ENCODE measurements around the gene EGR1.

EGR1 gene

DNA sequence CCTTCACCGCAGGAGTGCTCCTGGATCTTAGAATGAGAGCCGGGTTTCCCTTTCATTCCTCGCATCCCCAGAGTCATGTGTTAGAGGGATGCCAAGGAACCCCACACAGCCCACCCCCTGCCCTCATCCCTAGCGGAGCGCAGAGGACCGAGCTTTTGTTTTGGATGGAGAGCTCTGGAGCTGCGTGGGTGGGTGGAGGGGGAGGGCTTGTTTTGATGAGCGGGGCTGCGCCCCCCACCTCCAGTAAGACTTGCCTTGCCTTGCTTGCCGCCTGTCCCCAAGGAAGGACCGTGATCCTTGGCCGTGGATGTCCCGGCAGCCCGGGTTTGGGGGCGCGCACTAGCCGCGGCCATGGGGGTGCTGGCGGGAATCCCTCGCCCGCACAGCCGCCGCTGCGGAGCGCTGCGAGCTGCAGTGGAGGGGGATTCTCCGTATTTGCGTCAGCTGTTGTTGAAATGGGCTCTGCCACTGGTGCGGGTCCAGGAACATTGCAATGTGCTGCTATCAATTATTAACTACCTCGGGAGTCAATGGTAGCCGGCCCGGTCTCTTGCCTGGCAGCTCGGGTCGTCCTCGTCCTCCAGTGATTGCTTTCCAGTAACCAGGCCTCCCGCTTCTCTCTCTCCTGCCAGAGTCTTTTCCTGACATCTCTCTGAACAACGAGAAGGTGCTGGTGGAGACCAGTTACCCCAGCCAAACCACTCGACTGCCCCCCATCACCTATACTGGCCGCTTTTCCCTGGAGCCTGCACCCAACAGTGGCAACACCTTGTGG is 1.0 kb downstream of the EGR1 start:
- peak; percentile 38 to 71 for DNase-seq (ENCODE audit: low read depth in 2 of 2)
- H3K4me3 ChIP-seq (replicated peaks in 1 of 2; ENCODE audit: low read depth in 2 of 2, low read length in 2 of 2), result peak overlapping the region; percentile 76 to 82
- TF ChIP-seq, protein P1, sequence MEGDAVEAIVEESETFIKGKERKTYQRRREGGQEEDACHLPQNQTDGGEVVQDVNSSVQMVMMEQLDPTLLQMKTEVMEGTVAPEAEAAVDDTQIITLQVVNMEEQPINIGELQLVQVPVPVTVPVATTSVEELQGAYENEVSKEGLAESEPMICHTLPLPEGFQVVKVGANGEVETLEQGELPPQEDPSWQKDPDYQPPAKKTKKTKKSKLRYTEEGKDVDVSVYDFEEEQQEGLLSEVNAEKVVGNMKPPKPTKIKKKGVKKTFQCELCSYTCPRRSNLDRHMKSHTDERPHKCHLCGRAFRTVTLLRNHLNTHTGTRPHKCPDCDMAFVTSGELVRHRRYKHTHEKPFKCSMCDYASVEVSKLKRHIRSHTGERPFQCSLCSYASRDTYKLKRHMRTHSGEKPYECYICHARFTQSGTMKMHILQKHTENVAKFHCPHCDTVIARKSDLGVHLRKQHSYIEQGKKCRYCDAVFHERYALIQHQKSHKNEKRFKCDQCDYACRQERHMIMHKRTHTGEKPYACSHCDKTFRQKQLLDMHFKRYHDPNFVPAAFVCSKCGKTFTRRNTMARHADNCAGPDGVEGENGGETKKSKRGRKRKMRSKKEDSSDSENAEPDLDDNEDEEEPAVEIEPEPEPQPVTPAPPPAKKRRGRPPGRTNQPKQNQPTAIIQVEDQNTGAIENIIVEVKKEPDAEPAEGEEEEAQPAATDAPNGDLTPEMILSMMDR (IDR thresholded peaks at IDR 0.05; ENCODE audit: low read depth, low read length), result no peak

DNA sequence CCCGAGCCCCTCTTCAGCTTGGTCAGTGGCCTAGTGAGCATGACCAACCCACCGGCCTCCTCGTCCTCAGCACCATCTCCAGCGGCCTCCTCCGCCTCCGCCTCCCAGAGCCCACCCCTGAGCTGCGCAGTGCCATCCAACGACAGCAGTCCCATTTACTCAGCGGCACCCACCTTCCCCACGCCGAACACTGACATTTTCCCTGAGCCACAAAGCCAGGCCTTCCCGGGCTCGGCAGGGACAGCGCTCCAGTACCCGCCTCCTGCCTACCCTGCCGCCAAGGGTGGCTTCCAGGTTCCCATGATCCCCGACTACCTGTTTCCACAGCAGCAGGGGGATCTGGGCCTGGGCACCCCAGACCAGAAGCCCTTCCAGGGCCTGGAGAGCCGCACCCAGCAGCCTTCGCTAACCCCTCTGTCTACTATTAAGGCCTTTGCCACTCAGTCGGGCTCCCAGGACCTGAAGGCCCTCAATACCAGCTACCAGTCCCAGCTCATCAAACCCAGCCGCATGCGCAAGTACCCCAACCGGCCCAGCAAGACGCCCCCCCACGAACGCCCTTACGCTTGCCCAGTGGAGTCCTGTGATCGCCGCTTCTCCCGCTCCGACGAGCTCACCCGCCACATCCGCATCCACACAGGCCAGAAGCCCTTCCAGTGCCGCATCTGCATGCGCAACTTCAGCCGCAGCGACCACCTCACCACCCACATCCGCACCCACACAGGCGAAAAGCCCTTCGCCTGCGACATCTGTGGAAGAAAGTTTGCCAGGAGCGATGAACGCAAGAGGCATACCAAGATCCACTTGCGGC is 1.8 kb downstream of the EGR1 start:
- peak; percentile 33 to 71 for DNase-seq (ENCODE audit: low read depth in 2 of 2)
- TF ChIP-seq, protein P1 (IDR thresholded peaks at IDR 0.05; ENCODE audit: low read depth, low read length), result no peak
- H3K4me3 ChIP-seq (replicated peaks in 1 of 2; ENCODE audit: low read depth in 2 of 2, low read length in 2 of 2), result peak overlapping the region; percentile 76 to 82

DNA sequence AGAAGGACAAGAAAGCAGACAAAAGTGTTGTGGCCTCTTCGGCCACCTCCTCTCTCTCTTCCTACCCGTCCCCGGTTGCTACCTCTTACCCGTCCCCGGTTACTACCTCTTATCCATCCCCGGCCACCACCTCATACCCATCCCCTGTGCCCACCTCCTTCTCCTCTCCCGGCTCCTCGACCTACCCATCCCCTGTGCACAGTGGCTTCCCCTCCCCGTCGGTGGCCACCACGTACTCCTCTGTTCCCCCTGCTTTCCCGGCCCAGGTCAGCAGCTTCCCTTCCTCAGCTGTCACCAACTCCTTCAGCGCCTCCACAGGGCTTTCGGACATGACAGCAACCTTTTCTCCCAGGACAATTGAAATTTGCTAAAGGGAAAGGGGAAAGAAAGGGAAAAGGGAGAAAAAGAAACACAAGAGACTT is 2.4 kb downstream of the EGR1 start:
- TF ChIP-seq, protein P1 (IDR thresholded peaks at IDR 0.05; ENCODE audit: low read depth, low read length), result no peak
- DNase-seq (ENCODE audit: low read depth in 2 of 2), result no peak
- peak overlapping the region; percentile 2 to 76 for H3K4me3 ChIP-seq (replicated peaks in 1 of 2; ENCODE audit: low read depth in 2 of 2, low read length in 2 of 2)

DNA sequence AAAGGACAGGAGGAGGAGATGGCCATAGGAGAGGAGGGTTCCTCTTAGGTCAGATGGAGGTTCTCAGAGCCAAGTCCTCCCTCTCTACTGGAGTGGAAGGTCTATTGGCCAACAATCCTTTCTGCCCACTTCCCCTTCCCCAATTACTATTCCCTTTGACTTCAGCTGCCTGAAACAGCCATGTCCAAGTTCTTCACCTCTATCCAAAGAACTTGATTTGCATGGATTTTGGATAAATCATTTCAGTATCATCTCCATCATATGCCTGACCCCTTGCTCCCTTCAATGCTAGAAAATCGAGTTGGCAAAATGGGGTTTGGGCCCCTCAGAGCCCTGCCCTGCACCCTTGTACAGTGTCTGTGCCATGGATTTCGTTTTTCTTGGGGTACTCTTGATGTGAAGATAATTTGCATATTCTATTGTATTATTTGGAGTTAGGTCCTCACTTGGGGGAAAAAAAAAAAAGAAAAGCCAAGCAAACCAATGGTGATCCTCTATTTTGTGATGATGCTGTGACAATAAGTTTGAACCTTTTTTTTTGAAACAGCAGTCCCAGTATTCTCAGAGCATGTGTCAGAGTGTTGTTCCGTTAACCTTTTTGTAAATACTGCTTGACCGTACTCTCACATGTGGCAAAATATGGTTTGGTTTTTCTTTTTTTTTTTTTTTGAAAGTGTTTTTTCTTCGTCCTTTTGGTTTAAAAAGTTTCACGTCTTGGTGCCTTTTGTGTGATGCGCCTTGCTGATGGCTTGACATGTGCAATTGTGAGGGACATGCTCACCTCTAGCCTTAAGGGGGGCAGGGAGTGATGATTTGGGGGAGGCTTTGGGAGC is 3.1 kb downstream of the EGR1 start:
- H3K4me3 ChIP-seq (replicated peaks in 1 of 2; ENCODE audit: low read depth in 2 of 2, low read length in 2 of 2), result no peak overlapping the region
- DNase-seq (ENCODE audit: low read depth in 2 of 2), result peak; percentile 47 to 75
- TF ChIP-seq, protein P1 (IDR thresholded peaks at IDR 0.05; ENCODE audit: low read depth, low read length), result no peak

DNA sequence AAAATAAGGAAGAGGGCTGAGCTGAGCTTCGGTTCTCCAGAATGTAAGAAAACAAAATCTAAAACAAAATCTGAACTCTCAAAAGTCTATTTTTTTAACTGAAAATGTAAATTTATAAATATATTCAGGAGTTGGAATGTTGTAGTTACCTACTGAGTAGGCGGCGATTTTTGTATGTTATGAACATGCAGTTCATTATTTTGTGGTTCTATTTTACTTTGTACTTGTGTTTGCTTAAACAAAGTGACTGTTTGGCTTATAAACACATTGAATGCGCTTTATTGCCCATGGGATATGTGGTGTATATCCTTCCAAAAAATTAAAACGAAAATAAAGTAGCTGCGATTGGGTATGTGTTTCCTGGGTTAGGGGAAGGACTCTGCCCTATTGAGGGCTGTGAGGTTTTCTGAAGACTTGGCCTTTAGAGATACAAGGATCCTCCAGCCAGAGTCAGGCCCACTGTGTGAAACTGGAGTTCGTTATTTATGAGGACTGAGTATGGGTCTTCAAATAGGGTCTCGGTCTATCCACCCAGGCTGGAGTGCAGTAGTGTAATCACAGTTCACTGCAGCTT is 3.8 kb downstream of the EGR1 start:
- H3K4me3 ChIP-seq (replicated peaks in 1 of 2; ENCODE audit: low read depth in 2 of 2, low read length in 2 of 2), result no peak overlapping the region
- DNase-seq (ENCODE audit: low read depth in 2 of 2), result no peak
- TF ChIP-seq, protein P1 (IDR thresholded peaks at IDR 0.05; ENCODE audit: low read depth, low read length), result no peak

Measured in cardiac fibroblast (primary cell).